HepG2 (cell line): ENCODE measurements around the gene CDK5RAP2. TPM values are rescaled to one million over a fixed set of nuclear protein-coding genes. Genes with fewer than 3 reads are reported as not detected.

Experiments used
- ARID4A ChIP-seq: sonication (generic); formaldehyde crosslinking; IDR thresholded peaks from 2 replicates; pipeline ENCODE4 v1.5.0; 2020; ENCODE audit warnings: mild to moderate bottlenecking, missing genetic modification reagents, borderline replicate concordance
- CERS6 ChIP-seq: sonication (generic); formaldehyde crosslinking; IDR thresholded peaks from 2 replicates; pipeline ENCODE4 v1.5.0; 2020; ENCODE audit warnings: missing genetic modification reagents
- ZNF770 ChIP-seq: sonication (generic); formaldehyde crosslinking; IDR thresholded peaks from 2 replicates; pipeline ENCODE4 v1.5.0; 2020; ENCODE audit warnings: mild to moderate bottlenecking, missing genetic modification reagents
- ZUFSP ChIP-seq: sonication (generic); formaldehyde crosslinking; IDR thresholded peaks from 2 replicates; pipeline ENCODE4 v1.9.0; 2021; ENCODE audit warnings: missing genetic modification reagents, mild to moderate bottlenecking, borderline replicate concordance
- polyA plus RNA-seq, 8 experiments: library from polyadenylated mRNA; depleted of rRNA in 3 of 8; stranded (reverse) in 7 of 8; unstranded in 1 of 8; fragments of >200 nt; fragmentation: Illumina TruSeq in 4 of 8; extraction: Trizol in 4 of 8; gene quantifications; 2 replicates each; pipeline versions ENCODE4 v1.2.1 to v1.2.3, GENCODE V29; 2011 to 2016; ENCODE audit warnings: low read depth in 4 of 8, missing spikeins in 1 of 8, mixed read lengths in 1 of 8; ENCODE audit not compliant: insufficient read depth in 1 of 8
- total RNA-seq, 5 experiments: library from RNA; depleted of rRNA; stranded (reverse); fragments of >200 nt; fragmentation: Illumina TruSeq; extraction: Trizol; gene quantifications; 2 replicates each; pipeline ENCODE4 v1.2.3, GENCODE V29; 2016; ENCODE audit warnings: low read depth in 1 of 5

Gene CDK5RAP2
- total and polyA plus RNA-seq, 2 of the 13 experiments (the other 11 are each of a cell fraction or from before 2014, with no cell fraction given): 31.8 to 42.2 TPM

- TF ChIP-seq ARID4A (CRISPR knock-in tag) (no peak), ZNF770 (CRISPR knock-in tag) (peak; percentile 86), ZUFSP (CRISPR knock-in tag) (no peak), CERS6 (CRISPR knock-in tag) (no peak)
- TF ChIP-seq, all 625 proteins: peak for 8
Measured at GRCh38 chr9:120593250-120593954, 13.4 kb upstream of the CDK5RAP2 start (continued).
